ENCODE data around the gene PDE6D. TPM values are rescaled to one million over a fixed set of nuclear protein-coding genes. Genes with fewer than 3 reads are reported as not detected.
A peak's percentile ranks its signal among the peaks of the same experiment; 100 is the strongest.

Gene PDE6D
- total and polyA plus RNA-seq, 2 of the 13 experiments (the other 11 are each of a cell fraction or from before 2014, with no cell fraction given): 14.1 to 23.2 TPM

- peak; percentile 59; the same call in 1 of the 2 replicates for TF ChIP-seq THAP8 (CRISPR knock-in tag; IDR thresholded peaks at IDR 0.05; ENCODE audit: borderline replicate concordance)
- no peak for TF ChIP-seq ZNF343 (CRISPR knock-in tag; IDR thresholded peaks at IDR 0.05)
- TF ChIP-seq, protein P1, sequence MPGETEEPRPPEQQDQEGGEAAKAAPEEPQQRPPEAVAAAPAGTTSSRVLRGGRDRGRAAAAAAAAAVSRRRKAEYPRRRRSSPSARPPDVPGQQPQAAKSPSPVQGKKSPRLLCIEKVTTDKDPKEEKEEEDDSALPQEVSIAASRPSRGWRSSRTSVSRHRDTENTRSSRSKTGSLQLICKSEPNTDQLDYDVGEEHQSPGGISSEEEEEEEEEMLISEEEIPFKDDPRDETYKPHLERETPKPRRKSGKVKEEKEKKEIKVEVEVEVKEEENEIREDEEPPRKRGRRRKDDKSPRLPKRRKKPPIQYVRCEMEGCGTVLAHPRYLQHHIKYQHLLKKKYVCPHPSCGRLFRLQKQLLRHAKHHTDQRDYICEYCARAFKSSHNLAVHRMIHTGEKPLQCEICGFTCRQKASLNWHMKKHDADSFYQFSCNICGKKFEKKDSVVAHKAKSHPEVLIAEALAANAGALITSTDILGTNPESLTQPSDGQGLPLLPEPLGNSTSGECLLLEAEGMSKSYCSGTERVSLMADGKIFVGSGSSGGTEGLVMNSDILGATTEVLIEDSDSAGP (CRISPR knock-in tag; IDR thresholded peaks at IDR 0.05; ENCODE audit: borderline replicate concordance): peak; percentile 23; the same call in 1 of the 2 replicates
- TF ChIP-seq ZNF383 (CRISPR knock-in tag; IDR thresholded peaks at IDR 0.05; ENCODE audit: borderline replicate concordance): no peak
- no peak for TF ChIP-seq PAF1 (CRISPR knock-in tag; IDR thresholded peaks at IDR 0.05)
- no peak for TF ChIP-seq ZNF282 (IDR thresholded peaks at IDR 0.05; ENCODE audit: partially characterized antibody)
- peak; percentile 23; the same call in 1 of the 2 replicates for TF ChIP-seq PAXIP1 (CRISPR knock-in tag; conservative IDR thresholded peaks at IDR 0.05)
- TF ChIP-seq CEBPZ (IDR thresholded peaks at IDR 0.05; ENCODE audit: low read length): no peak
- TF ChIP-seq, protein P2, sequence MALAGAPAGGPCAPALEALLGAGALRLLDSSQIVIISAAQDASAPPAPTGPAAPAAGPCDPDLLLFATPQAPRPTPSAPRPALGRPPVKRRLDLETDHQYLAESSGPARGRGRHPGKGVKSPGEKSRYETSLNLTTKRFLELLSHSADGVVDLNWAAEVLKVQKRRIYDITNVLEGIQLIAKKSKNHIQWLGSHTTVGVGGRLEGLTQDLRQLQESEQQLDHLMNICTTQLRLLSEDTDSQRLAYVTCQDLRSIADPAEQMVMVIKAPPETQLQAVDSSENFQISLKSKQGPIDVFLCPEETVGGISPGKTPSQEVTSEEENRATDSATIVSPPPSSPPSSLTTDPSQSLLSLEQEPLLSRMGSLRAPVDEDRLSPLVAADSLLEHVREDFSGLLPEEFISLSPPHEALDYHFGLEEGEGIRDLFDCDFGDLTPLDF (CRISPR knock-in tag; IDR thresholded peaks at IDR 0.05): no peak
- TF ChIP-seq, protein P3, sequence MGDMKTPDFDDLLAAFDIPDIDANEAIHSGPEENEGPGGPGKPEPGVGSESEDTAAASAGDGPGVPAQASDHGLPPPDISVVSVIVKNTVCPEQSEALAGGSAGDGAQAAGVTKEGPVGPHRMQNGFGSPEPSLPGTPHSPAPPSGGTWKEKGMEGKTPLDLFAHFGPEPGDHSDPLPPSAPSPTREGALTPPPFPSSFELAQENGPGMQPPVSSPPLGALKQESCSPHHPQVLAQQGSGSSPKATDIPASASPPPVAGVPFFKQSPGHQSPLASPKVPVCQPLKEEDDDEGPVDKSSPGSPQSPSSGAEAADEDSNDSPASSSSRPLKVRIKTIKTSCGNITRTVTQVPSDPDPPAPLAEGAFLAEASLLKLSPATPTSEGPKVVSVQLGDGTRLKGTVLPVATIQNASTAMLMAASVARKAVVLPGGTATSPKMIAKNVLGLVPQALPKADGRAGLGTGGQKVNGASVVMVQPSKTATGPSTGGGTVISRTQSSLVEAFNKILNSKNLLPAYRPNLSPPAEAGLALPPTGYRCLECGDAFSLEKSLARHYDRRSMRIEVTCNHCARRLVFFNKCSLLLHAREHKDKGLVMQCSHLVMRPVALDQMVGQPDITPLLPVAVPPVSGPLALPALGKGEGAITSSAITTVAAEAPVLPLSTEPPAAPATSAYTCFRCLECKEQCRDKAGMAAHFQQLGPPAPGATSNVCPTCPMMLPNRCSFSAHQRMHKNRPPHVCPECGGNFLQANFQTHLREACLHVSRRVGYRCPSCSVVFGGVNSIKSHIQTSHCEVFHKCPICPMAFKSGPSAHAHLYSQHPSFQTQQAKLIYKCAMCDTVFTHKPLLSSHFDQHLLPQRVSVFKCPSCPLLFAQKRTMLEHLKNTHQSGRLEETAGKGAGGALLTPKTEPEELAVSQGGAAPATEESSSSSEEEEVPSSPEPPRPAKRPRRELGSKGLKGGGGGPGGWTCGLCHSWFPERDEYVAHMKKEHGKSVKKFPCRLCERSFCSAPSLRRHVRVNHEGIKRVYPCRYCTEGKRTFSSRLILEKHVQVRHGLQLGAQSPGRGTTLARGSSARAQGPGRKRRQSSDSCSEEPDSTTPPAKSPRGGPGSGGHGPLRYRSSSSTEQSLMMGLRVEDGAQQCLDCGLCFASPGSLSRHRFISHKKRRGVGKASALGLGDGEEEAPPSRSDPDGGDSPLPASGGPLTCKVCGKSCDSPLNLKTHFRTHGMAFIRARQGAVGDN (CRISPR knock-in tag; IDR thresholded peaks at IDR 0.05): peak; percentile 80
- TF ChIP-seq HNF4G (IDR thresholded peaks at IDR 0.05; ENCODE audit: borderline replicate concordance, low read depth, low read length): no peak
- TF ChIP-seq HNF4G (CRISPR knock-in tag; IDR thresholded peaks at IDR 0.05; ENCODE audit: borderline replicate concordance, low read depth): no peak
Measured at GRCh38 chr2:231685349-231686191, 95.5 kb downstream of the PDE6D start (continued).
